IMR-90 (cell line): ENCODE data around the gene C22orf15. TPM values are rescaled to one million over a fixed set of nuclear protein-coding genes. Genes with fewer than 3 reads are reported as not detected.

Experiments used
- ATAC-seq: fragments of 200-7000 bp; cut with Tn5 transposase; 2 replicates; pipeline ENCODE4 v1.9.1; 2020; ENCODE audit warnings: low read depth, mild to moderate bottlenecking, moderate library complexity
- BruUV-seq: library from RNA; stranded (reverse); fragments of 400-500 nt; replicated peaks from 2 replicates; lab custom pipeline; 2021; lab: Mats Ljungman, UMichigan
- CTCF ChIA-PET: fragments of 300-600 bp; formaldehyde crosslinking; extraction: SDS; loops from one replicate; lab custom pipeline; 2021; ENCODE audit warnings: antibody characterized with exemption; lab: Yijun Ruan, JAX
- POLR2A ChIA-PET: fragments of 300-600 bp; sonication (Branson Sonifier 250); formaldehyde crosslinking; loops from one replicate; lab custom pipeline; 2022; ENCODE audit warnings: antibody characterized with exemption; ENCODE audit not compliant: unreplicated experiment; lab: Charles Lee
- DNase-seq: peaks from one replicate; pipeline ENCODE4 v3.0.0; 2013
- H2AFZ ChIP-seq: replicated peaks from 2 replicates; pipeline ENCODE3; 2013; ENCODE audit warnings: low read length, mild to moderate bottlenecking; ENCODE audit not compliant: poor library complexity
- H2AK5ac ChIP-seq: 2 replicates; pipeline ENCODE4 v1.6.1; 2013; ENCODE audit warnings: low read depth, low read length, inconsistent platforms
- H2AK9ac ChIP-seq: replicated peaks from 2 replicates; pipeline ENCODE3; 2013; ENCODE audit warnings: mild to moderate bottlenecking, low read depth, low read length, moderate library complexity; ENCODE audit not compliant: poor library complexity
- H2BK120ac ChIP-seq: 2 replicates; pipeline ENCODE4 v1.6.1; 2013; ENCODE audit warnings: low read depth, low read length, inconsistent platforms
- H2BK15ac ChIP-seq: 3 replicates; pipeline ENCODE4 v1.6.1; 2013; ENCODE audit warnings: low read depth, low read length, inconsistent platforms
- H2BK20ac ChIP-seq: 2 replicates; pipeline ENCODE4 v1.6.1; 2013; ENCODE audit warnings: low read depth, mild to moderate bottlenecking, inconsistent platforms, low read length, moderate library complexity
- H2BK5ac ChIP-seq: 2 replicates; pipeline ENCODE4 v1.6.1; 2013; ENCODE audit warnings: mild to moderate bottlenecking, low read depth, low read length, inconsistent platforms; ENCODE audit not compliant: poor library complexity, severe bottlenecking
- H3K14ac ChIP-seq: replicated peaks from 2 replicates; pipeline ENCODE4 v1.6.1; 2013; ENCODE audit warnings: low read depth, low read length, inconsistent platforms
- H3K18ac ChIP-seq: 2 replicates; pipeline ENCODE4 v1.6.1; 2013; ENCODE audit warnings: low read depth, low read length, control low read depth
- H3K23ac ChIP-seq: 2 replicates; pipeline ENCODE4 v1.6.1; 2013; ENCODE audit warnings: low read depth, low read length, inconsistent platforms
- H3K27ac ChIP-seq: 2 replicates; pipeline ENCODE4 v1.5.1; 2013; ENCODE audit warnings: mild to moderate bottlenecking, control low read depth, low read length; ENCODE audit not compliant: insufficient read depth
- H3K27me3 ChIP-seq: 2 replicates; pipeline ENCODE4 v1.6.1; 2013; ENCODE audit warnings: low read length; ENCODE audit not compliant: control insufficient read depth, insufficient read depth
- H3K36me3 ChIP-seq: 2 replicates; pipeline ENCODE4 v1.6.1; 2013; ENCODE audit warnings: low read length, mixed read lengths; ENCODE audit not compliant: control insufficient read depth, insufficient read depth
- H3K4ac ChIP-seq: 2 replicates; pipeline ENCODE4 v1.6.1; 2013; ENCODE audit warnings: low read depth, low read length, inconsistent platforms
- H3K4me1 ChIP-seq: 2 replicates; pipeline ENCODE4 v1.6.1; 2013; ENCODE audit warnings: low read length, mixed read lengths; ENCODE audit not compliant: control insufficient read depth, insufficient read depth
- H3K4me2 ChIP-seq: 2 replicates; pipeline ENCODE4 v1.6.1; 2013; ENCODE audit warnings: low read depth, mild to moderate bottlenecking, control low read depth, low read length, moderate library complexity
- H3K4me3 ChIP-seq: 2 replicates; pipeline ENCODE4 v1.5.1; 2013; ENCODE audit warnings: low read depth, mild to moderate bottlenecking, control low read depth, low read length, moderate library complexity; ENCODE audit not compliant: insufficient read depth
- H3K56ac ChIP-seq: 2 replicates; pipeline ENCODE4 v1.6.1; 2013; ENCODE audit warnings: low read length, inconsistent platforms; ENCODE audit not compliant: insufficient read depth; ENCODE audit errors: extremely low read depth
- H3K79me1 ChIP-seq, 2 experiments: 2 replicates each; pipeline ENCODE4 v1.6.1; 2013; ENCODE audit warnings: low read length in 2 of 2, inconsistent platforms in 1 of 2, low read depth in 1 of 2
- H3K9ac ChIP-seq: 2 replicates; pipeline ENCODE4 v1.6.1; 2013; ENCODE audit warnings: low read depth, low read length, control low read depth
- H3K9me1 ChIP-seq: 2 replicates; pipeline ENCODE4 v1.6.1; 2013; ENCODE audit warnings: low read length, inconsistent platforms; ENCODE audit not compliant: insufficient read depth
- H3K9me3 ChIP-seq: 2 replicates; pipeline ENCODE4 v1.6.1; 2013; ENCODE audit warnings: low read length; ENCODE audit not compliant: control insufficient read depth, insufficient read depth
- H4K20me1 ChIP-seq: 2 replicates; pipeline ENCODE4 v1.6.1; 2013; ENCODE audit warnings: low read length, inconsistent platforms; ENCODE audit not compliant: insufficient read depth
- H4K5ac ChIP-seq: 2 replicates; pipeline ENCODE4 v1.6.1; 2013; ENCODE audit warnings: mild to moderate bottlenecking, low read depth, low read length, control low read depth
- H4K8ac ChIP-seq, 2 experiments: 2 replicates each; pipeline ENCODE4 v1.6.1; 2013; ENCODE audit warnings: low read depth in 2 of 2, low read length in 2 of 2, control low read depth in 1 of 2, inconsistent platforms in 1 of 2
- H4K91ac ChIP-seq: 2 replicates; pipeline ENCODE4 v1.6.1; 2013; ENCODE audit warnings: low read depth, low read length, inconsistent platforms; ENCODE audit not compliant: insufficient read depth
- CEBPB ChIP-seq: IDR thresholded peaks from 2 replicates; pipeline ENCODE4 v1.6.1; 2012; ENCODE audit warnings: low read depth, low read length, improper control_type of control experiment
- CTCF ChIP-seq: conservative IDR thresholded peaks from 2 replicates; pipeline ENCODE4 v1.5.1; 2012; ENCODE audit warnings: mild to moderate bottlenecking, low read depth, low read length, improper control_type of control experiment
- FOS ChIP-seq: fragments of 150-350 bp; IDR thresholded peaks from 2 replicates; pipeline ENCODE4 v1.6.1; 2016; ENCODE audit warnings: low read depth, low read length
- MAFK ChIP-seq: IDR thresholded peaks from 2 replicates; pipeline ENCODE4 v1.6.1; 2012; ENCODE audit warnings: low read depth, low read length, improper control_type of control experiment
- RAD21 ChIP-seq: IDR thresholded peaks from 2 replicates; pipeline ENCODE4 v1.6.1; 2012; ENCODE audit warnings: low read length, improper control_type of control experiment
- SMC3 ChIP-seq: fragments of 150-350 bp; IDR thresholded peaks from 2 replicates; pipeline ENCODE4 v1.6.1; 2016; ENCODE audit warnings: low read depth, mild to moderate bottlenecking, antibody characterized with exemption, low read length, moderate library complexity
- WGBS, 2 experiments: methylation state at CpG; one replicate each; pipeline versions ENCODE4 v1.1.5 to v1.1.7; 2013; ENCODE audit warnings: missing lambda C conversion rate in 2 of 2; ENCODE audit not compliant: insufficient read length in 1 of 2; ENCODE audit errors: extremely low coverage in 2 of 2; 5-methylcytosine and 5-hydroxymethylcytosine counted together
- dilution Hi-C: fragments of 300-500 bp; cut with HindIII; formaldehyde crosslinking; loops from one replicate; pipeline ENCODE4 v1.14.3; 2018; ENCODE audit warnings: low sequenced_read_pairs; ENCODE audit not compliant: unreplicated experiment
- in situ Hi-C: fragments of 300-500 bp; cut with MboI; formaldehyde crosslinking; loops from 3 replicates; pipeline ENCODE4 v1.14.3; 2019; ENCODE audit warnings: low sequenced_read_pairs, inconsistent platforms, mixed read lengths
- intact Hi-C: fragments of 100-400 bp; cut with micrococcal nuclease; formaldehyde crosslinking; loops from 2 replicates; pipeline ENCODE4 v1.10.0; 2022
- polyA plus RNA-seq, 3 experiments: library from polyadenylated mRNA; depleted of rRNA; stranded (reverse); fragments of >200 nt; gene quantifications; 2 replicates each; pipeline ENCODE4 v1.2.3, GENCODE V29; 2012; ENCODE audit warnings: low replicate concordance in 1 of 3
- total RNA-seq: library from RNA; depleted of rRNA; stranded (reverse); fragments of >200 nt; gene quantifications from 2 replicates; pipeline ENCODE4 v1.2.3, GENCODE V29; 2012

The C22orf15 gene
- total and polyA plus RNA-seq, 2 of the 4 experiments (the other 2 are of a cell fraction), result 2.3 to 3.1 TPM

- in situ Hi-C loops, result no loop called here
- no peak within 1 kb of the TSS for H2BK5ac ChIP-seq
- no peaks in the 10 kb centered on the region for H4K20me1 ChIP-seq
- H3K27me3 ChIP-seq, result no peaks in the 10 kb centered on the region
- POLR2A ChIA-PET, result no interaction called here
- H3K18ac ChIP-seq, result no peak within 1 kb of the TSS
- no peaks in the 10 kb centered on the region for H3K36me3 ChIP-seq
- no TSS peak for BruUV-seq
- peak within 1 kb of the TSS; percentile 43 for H3K4me3 ChIP-seq
- peak within 1 kb of the TSS; percentile 89 for H3K14ac ChIP-seq
- H3K9ac ChIP-seq, result peak within 1 kb of the TSS; percentile 60
- peak; percentile 57 for ATAC-seq
- peak within 1 kb of the TSS; percentile 81 for H2AK9ac ChIP-seq
- H3K9me3 ChIP-seq, result no peaks in the 10 kb centered on the region
- 4% methylated on average over 13 of the region's 63 CpGs; no CpG with 5 or more reads in 1 of the 2 experiments for WGBS, 2 experiments
- peak; percentile 65 for TF ChIP-seq RAD21
- TF ChIP-seq SMC3, result peak; percentile 70
- peak; percentile 75 for TF ChIP-seq CTCF
- no peak for TF ChIP-seq CEBPB
- TF ChIP-seq FOS, result no peak
- no peak for TF ChIP-seq MAFK
- no peak within 1 kb of the TSS for H2BK15ac ChIP-seq
- H3K23ac ChIP-seq, result no peak within 1 kb of the TSS
- intact Hi-C loops, result loop anchor here (5.0 kb wide), 1 partner anchor 226 kb away; no protein-coding TSS in a partner anchor
- peaks cover 6% of the 10 kb centered on the region; the same call in 1 of the 2 replicates for H3K9me1 ChIP-seq
- H3K4me2 ChIP-seq, result peak within 1 kb of the TSS; percentile 71
- no peak within 1 kb of the TSS for H3K27ac ChIP-seq
- peak within 1 kb of the TSS; percentile 80 for H3K4ac ChIP-seq
- peaks cover 0 to under 1% of the 10 kb centered on the region in 2 experiments; a peak in 1 of 4 replicates for H3K79me1 ChIP-seq
- peak within 1 kb of the TSS; percentile 96 for H2AFZ ChIP-seq
- no peak within 1 kb of the TSS; the same call in 1 of the 2 replicates for H2BK20ac ChIP-seq
- H3K4me1 ChIP-seq, result peaks cover 10% of the 10 kb centered on the region
- CTCF ChIA-PET, result interaction anchor here (2.0 kb wide), 1 partner anchor 82 kb away, joined by 6 read pairs; no protein-coding TSS in a partner anchor
- H3K56ac ChIP-seq, result no peak within 1 kb of the TSS
- DNase-seq, result peak; percentile 50
- peak within 1 kb of the TSS; percentile 32; the same call in 1 of the 2 replicates for H4K91ac ChIP-seq
- H4K8ac ChIP-seq, result peak within 1 kb of the TSS; percentile 87 to 93
- 0 out of 2 replicates have a peak within 1 kb of the TSS, but pooled peaks have one; percentile 56 for H2AK5ac ChIP-seq
- peak within 1 kb of the TSS; percentile 81 for H4K5ac ChIP-seq
- dilution Hi-C loops, result no loop called here
- peak within 1 kb of the TSS; percentile 64; the same call in 1 of the 2 replicates for H2BK120ac ChIP-seq
Measured at GRCh38 chr22:23767673-23768548, 5.1 kb downstream of the C22orf15 start, which contains the start of gene CHCHD10. CHCHD10 (minus strand) TSS chr22:23767972; CDS start chr22:23767874, 98 bp downstream.
